Choroid plexus epithelial cell (primary cell): ENCODE results near the gene SESTD1.
A peak's percentile ranks its signal among the peaks of the same experiment; 100 is the strongest.

ENCODE experiments used
- DNase-seq: peaks from one replicate; pipeline ENCODE4 v3.0.0-alpha.2; 2010; ENCODE audit warnings: low read depth
- H3K4me3 ChIP-seq: 2 replicates; pipeline ENCODE4 v1.5.1; 2011; ENCODE audit warnings: low read depth, mild to moderate bottlenecking, control low read depth, low read length, moderate library complexity
- CTCF ChIP-seq: conservative IDR thresholded peaks from 2 replicates; pipeline ENCODE4 v1.5.1; 2011; ENCODE audit warnings: low read depth, mild to moderate bottlenecking, control low read depth, inconsistent platforms, low read length, moderate library complexity

Gene SESTD1

DNA sequence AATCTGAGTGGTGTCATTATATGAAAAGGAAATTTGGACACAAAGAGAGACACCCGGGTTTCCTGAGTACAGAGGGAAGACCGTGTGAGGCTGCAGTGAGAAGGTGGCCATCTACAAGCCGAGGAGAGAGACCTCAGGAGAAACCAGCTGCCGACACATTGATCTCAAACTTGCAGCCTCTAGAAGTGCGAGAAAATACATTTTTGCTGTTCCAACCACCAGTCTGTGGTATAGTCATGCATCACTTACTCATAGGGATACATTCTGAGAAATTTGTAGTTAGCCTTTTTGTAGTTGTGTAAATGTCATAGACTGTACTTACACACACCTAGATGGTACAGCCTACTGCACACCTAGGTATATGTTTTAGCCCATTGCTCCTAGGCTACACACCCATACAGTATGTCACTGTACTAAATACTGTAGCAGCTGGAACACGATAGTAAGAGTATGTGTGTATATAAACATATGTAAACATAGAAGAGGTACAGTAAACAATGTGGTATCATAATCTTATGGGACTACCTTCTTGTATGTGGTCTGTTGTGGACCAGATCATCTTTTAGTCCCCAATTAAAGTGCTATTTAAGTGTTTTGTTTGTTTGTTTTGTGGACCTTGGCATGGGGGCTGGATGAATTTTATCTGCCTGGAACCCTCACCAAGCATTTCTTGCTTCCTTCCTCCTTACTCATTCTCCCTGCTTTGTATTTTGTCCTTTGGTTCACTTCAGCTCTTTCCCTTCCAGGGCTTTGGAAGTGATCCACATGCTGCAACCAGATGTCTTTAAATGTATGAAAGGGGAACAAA lies 38.3 kb upstream of the SESTD1 start:
- TF ChIP-seq CTCF = no peak
- DNase-seq = peak; percentile 6
- no peak overlapping the region for H3K4me3 ChIP-seq

GRCh38 chr2:179302149-179302548 lies 37.5 kb upstream of the SESTD1 start:
- no peak overlapping the region for H3K4me3 ChIP-seq
- TF ChIP-seq CTCF = no peak
- DNase-seq = no peak

DNA sequence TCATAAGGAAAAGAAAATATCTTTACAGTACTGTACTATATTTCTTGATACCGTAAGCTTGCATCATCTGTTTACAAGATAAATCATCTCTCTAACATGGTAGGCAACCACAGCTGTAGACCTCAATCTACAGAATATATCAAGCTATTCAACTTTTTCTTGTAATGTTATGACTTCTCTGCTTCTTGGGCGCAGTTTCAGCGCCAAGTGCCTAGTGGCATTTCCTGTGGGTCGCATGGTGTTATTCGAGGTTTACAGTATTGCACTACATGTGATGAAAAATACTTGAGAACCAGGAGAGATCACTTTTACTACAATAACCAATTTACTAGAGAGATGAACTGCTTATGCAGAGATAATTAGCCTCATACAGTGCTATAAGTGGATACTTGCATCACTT lies 34.0 kb upstream of the SESTD1 start:
- TF ChIP-seq CTCF = no peak
- no peak overlapping the region for H3K4me3 ChIP-seq
- DNase-seq = no peak

- DNase-seq = no peak
- no peak for TF ChIP-seq CTCF
- no peak overlapping the region for H3K4me3 ChIP-seq
Observed at GRCh38 chr2:179297927-179298326, 33.3 kb upstream of the SESTD1 start.

GRCh38 chr2:179290329-179290728 lies 25.7 kb upstream of the SESTD1 start:
- DNase-seq = no peak
- TF ChIP-seq CTCF = no peak
- no peak overlapping the region for H3K4me3 ChIP-seq

DNA sequence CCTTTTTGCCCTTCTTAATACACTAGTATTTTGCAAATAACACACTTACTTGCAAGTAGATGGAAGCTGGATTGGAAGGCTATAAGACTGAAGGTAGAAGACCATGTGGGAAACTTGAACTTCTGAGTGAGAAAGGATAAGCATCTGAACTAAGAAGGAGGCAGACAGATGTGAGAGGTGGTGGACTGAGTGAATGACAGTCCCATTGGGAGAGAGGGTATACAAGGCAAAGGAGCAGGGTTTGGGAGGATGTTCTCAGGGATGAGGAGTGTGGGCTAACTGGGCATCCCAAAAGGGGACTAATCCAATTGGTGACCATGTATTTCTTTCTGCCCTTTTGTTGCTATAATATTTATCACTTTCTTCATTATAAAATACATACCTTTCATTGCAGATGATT lies 20.4 kb upstream of the SESTD1 start:
- no peak overlapping the region for H3K4me3 ChIP-seq
- no peak for TF ChIP-seq CTCF

More for the DNA sequence above, 20.4 kb upstream of the SESTD1 start:
- no peak for DNase-seq
